Stimulated activated CD8-positive, alpha-beta memory T cell treated with anti-CD3 and anti-CD28 coated beads, Interleukin-7, amount 100 ng/mL, for 24 hours (primary cell): ENCODE measurements around the gene MAN1B1.
A peak's percentile ranks its signal among the peaks of the same experiment; 100 is the strongest.

ENCODE experiments used
- DNase-seq: peaks from one replicate; pipeline ENCODE4 v3.0.0-alpha.2; 2020; ENCODE audit warnings: low read depth

The MAN1B1 gene

GRCh38 chr9:137147091-137147792 lies 60.5 kb downstream of the MAN1B1 start:
- DNase-seq, result no peak

GRCh38 chr9:137147793-137148160 lies 61.0 kb downstream of the MAN1B1 start:
- no peak for DNase-seq

- DNase-seq, result no peak
Observed at GRCh38 chr9:137148242-137148641, 61.5 kb downstream of the MAN1B1 start.

GRCh38 chr9:137148661-137149060 lies 61.9 kb downstream of the MAN1B1 start:
- no peak for DNase-seq

- no peak for DNase-seq
Observed at GRCh38 chr9:137149363-137149762, 62.6 kb downstream of the MAN1B1 start.

- DNase-seq, result no peak
Observed at GRCh38 chr9:137149942-137150616, 63.3 kb downstream of the MAN1B1 start.

GRCh38 chr9:137150617-137151457 lies 64.1 kb downstream of the MAN1B1 start:
- DNase-seq, result peak; percentile 33

- no peak for DNase-seq
Observed at GRCh38 chr9:137152844-137153405, 66.1 kb downstream of the MAN1B1 start.

GRCh38 chr9:137156567-137157375 lies 70.0 kb downstream of the MAN1B1 start:
- DNase-seq, result peak; percentile 33

GRCh38 chr9:137157618-137158415 lies 71.0 kb downstream of the MAN1B1 start:
- no peak for DNase-seq

GRCh38 chr9:137158625-137159024 lies 71.8 kb downstream of the MAN1B1 start:
- DNase-seq, result no peak
